ENCODE results near the gene SURF6.

GRCh38 chr9:133333566-133333965 lies 2.4 kb downstream of the SURF6 start:
- no peak for TF ChIP-seq CTCF (IDR thresholded peaks at IDR 0.05 in 8 of 11, conservative IDR thresholded peaks at IDR 0.05 in 3 of 11)
- TF ChIP-seq POLR2AphosphoS5 (IDR thresholded peaks at IDR 0.05): peak in 1 of 3 donors; percentile 25
